HUDEP-2 (cell line): Measurements from ENCODE around the gene LRRC61.

Experiments used
- DNase-seq, 76 experiments: peaks; one replicate each; lab custom pipeline; 2025; ENCODE audit not compliant: unreplicated experiment in 76 of 76; lab: John Stamatoyannopoulos, UW

Gene LRRC61

GRCh38 chr7:150329331-150330120, 6.4 kb downstream of the LRRC61 start:
- no peak for DNase-seq

- no peak for DNase-seq
Observed at GRCh38 chr7:150330211-150330885, 7.2 kb downstream of the LRRC61 start.

- no peak for DNase-seq
Observed at GRCh38 chr7:150332852-150333635, 9.9 kb downstream of the LRRC61 start.

- DNase-seq = no peak
Observed at GRCh38 chr7:150333659-150334058, 10.5 kb downstream of the LRRC61 start.

- DNase-seq = no peak
Observed at GRCh38 chr7:150334108-150334507, 11.0 kb downstream of the LRRC61 start.

GRCh38 chr7:150335108-150335773, 12.1 kb downstream of the LRRC61 start:
- DNase-seq = no peak

- no peak for DNase-seq
Observed at GRCh38 chr7:150335774-150336112, 12.6 kb downstream of the LRRC61 start.

- DNase-seq = no peak
Observed at GRCh38 chr7:150336746-150337145, 13.6 kb downstream of the LRRC61 start.

- DNase-seq = no peak
Observed at GRCh38 chr7:150337179-150337578, 14.0 kb downstream of the LRRC61 start.

- no peak for DNase-seq
Observed at GRCh38 chr7:150337659-150338081, 14.5 kb downstream of the LRRC61 start.

- no peak for DNase-seq
Observed at GRCh38 chr7:150338166-150338829, 15.1 kb downstream of the LRRC61 start.

- no peak for DNase-seq
Observed at GRCh38 chr7:150339409-150339809, 16.3 kb downstream of the LRRC61 start.

- no peak for DNase-seq
Observed at GRCh38 chr7:150340024-150340749, 17.0 kb downstream of the LRRC61 start.

- DNase-seq = no peak
Observed at GRCh38 chr7:150340875-150341262, 17.7 kb downstream of the LRRC61 start.

- no peak for DNase-seq
Observed at GRCh38 chr7:150341263-150342120, 18.3 kb downstream of the LRRC61 start, which contains the start of gene RARRES2. RARRES2 (minus strand) TSS chr7:150341629; CDS start chr7:150340609, 1,020 bp downstream.

- DNase-seq = no peak
Observed at GRCh38 chr7:150342121-150342408, 18.9 kb downstream of the LRRC61 start.

GRCh38 chr7:150343225-150343624, 20.1 kb downstream of the LRRC61 start:
- no peak for DNase-seq

- DNase-seq = no peak
Observed at GRCh38 chr7:150344299-150344698, 21.1 kb downstream of the LRRC61 start.

GRCh38 chr7:150345012-150345411, 21.9 kb downstream of the LRRC61 start:
- DNase-seq = no peak
